HL-60 (cell line): ENCODE results near the gene FREM2.

ENCODE experiments used
- DNase-seq, 2 experiments: peaks; one replicate each; pipeline ENCODE4 v3.0.0-alpha.2; 2010 to 2020; ENCODE audit warnings: low read depth in 1 of 2, low spot score in 1 of 2
- H3K27ac ChIP-seq: fragments of 250-450 bp; sonication (Bioruptor Pico); replicated peaks from 2 replicates; pipeline ENCODE4 v1.5.1; 2020; ENCODE audit warnings: mild to moderate bottlenecking, moderate library complexity
- H3K27me3 ChIP-seq: fragments of 250-450 bp; sonication (Bioruptor Pico); 2 replicates; pipeline ENCODE4 v1.5.1; 2021; ENCODE audit warnings: mild to moderate bottlenecking, moderate library complexity; ENCODE audit not compliant: insufficient read depth, poor library complexity, severe bottlenecking
- H3K4me3 ChIP-seq: replicated peaks from 2 replicates; pipeline ENCODE4 v1.5.1; 2011; ENCODE audit warnings: mild to moderate bottlenecking, control low read depth, low read length; ENCODE audit not compliant: insufficient read depth
- CTCF ChIP-seq: IDR thresholded peaks from one replicate; pipeline ENCODE4 v1.5.1; 2011; ENCODE audit warnings: low read length, control low read depth, inconsistent platforms; ENCODE audit not compliant: insufficient read depth
- GABPA ChIP-seq: IDR thresholded peaks from 2 replicates; pipeline ENCODE4 v1.6.1; 2012; ENCODE audit warnings: low read depth
- POLR2AphosphoS5 ChIP-seq: IDR thresholded peaks from 2 replicates; pipeline ENCODE4 v1.6.1; 2012; ENCODE audit warnings: low read depth
- REST ChIP-seq: IDR thresholded peaks from 2 replicates; pipeline ENCODE4 v1.6.1; 2012; ENCODE audit warnings: low read depth; ENCODE audit not compliant: insufficient replicate concordance
- SPI1 ChIP-seq: IDR thresholded peaks from 2 replicates; pipeline ENCODE4 v1.6.1; 2012; ENCODE audit warnings: low read depth, mild to moderate bottlenecking, borderline replicate concordance

The FREM2 gene

GRCh38 chr13:38713046-38713445, 26.2 kb downstream of the FREM2 start:
- no peak overlapping the region for H3K27ac ChIP-seq
- H3K27me3 ChIP-seq: no peaks in the 10 kb centered on the region
- DNase-seq: no peak
- TF ChIP-seq POLR2AphosphoS5 (no peak), GABPA (no peak)
- H3K4me3 ChIP-seq: no peak overlapping the region

GRCh38 chr13:38718374-38718773, 31.5 kb downstream of the FREM2 start:
- Histone ChIP-seq H3K27me3 (no peaks in the 10 kb centered on the region), H3K4me3 (no peak overlapping the region), H3K27ac (no peak overlapping the region)
- no peak for DNase-seq
- TF ChIP-seq POLR2AphosphoS5 (no peak), CTCF (no peak), GABPA (no peak), SPI1 (no peak), REST (no peak)

- no peak for DNase-seq
- no peak for TF ChIP-seq POLR2AphosphoS5
- TF ChIP-seq REST: no peak
- TF ChIP-seq SPI1: no peak
- no peak for TF ChIP-seq GABPA
- no peak for TF ChIP-seq CTCF
- H3K27me3 ChIP-seq: peaks cover 2% of the 10 kb centered on the region
- H3K4me3 ChIP-seq: no peak overlapping the region
- no peak overlapping the region for H3K27ac ChIP-seq
These were observed 43.5 kb downstream of the FREM2 start for GRCh38 chr13:38730332-38730731.

GRCh38 chr13:38733146-38733545, 46.3 kb downstream of the FREM2 start:
- TF ChIP-seq CTCF: no peak
- TF ChIP-seq REST: no peak
- TF ChIP-seq SPI1: no peak
- no peak for TF ChIP-seq POLR2AphosphoS5
- no peak for TF ChIP-seq GABPA
- H3K27me3 ChIP-seq: peaks cover 2% of the 10 kb centered on the region
- no peak for DNase-seq
- no peak overlapping the region for H3K4me3 ChIP-seq
- no peak overlapping the region for H3K27ac ChIP-seq
